PFSK-1 (cell line): ENCODE results near the gene SLN.

ENCODE experiments used
- FOXP2 ChIP-seq: optimal IDR thresholded peaks from 2 replicates; pipeline ENCODE3; 2011; ENCODE audit warnings: borderline replicate concordance, control low read depth, inconsistent platforms; ENCODE audit not compliant: insufficient read depth; ENCODE audit errors: extremely low read length, extremely low read depth
- POLR2AphosphoS5 ChIP-seq: IDR thresholded peaks from 2 replicates; pipeline ENCODE4 v1.6.1; 2012; ENCODE audit warnings: low read depth, mild to moderate bottlenecking, control low read depth, low read length, moderate library complexity
- SIN3A ChIP-seq: IDR thresholded peaks from 2 replicates; pipeline ENCODE4 v1.6.1; 2012; ENCODE audit warnings: mild to moderate bottlenecking, low read length, moderate library complexity, borderline replicate concordance; ENCODE audit not compliant: insufficient read depth
- TAF1 ChIP-seq: IDR thresholded peaks from 2 replicates; pipeline ENCODE4 v1.6.1; 2012; ENCODE audit warnings: low read length, control low read depth, borderline replicate concordance; ENCODE audit not compliant: insufficient read depth
- TF ChIP-seq, protein P1 (sequence below), 2 experiments: IDR thresholded peaks; 2 replicates each; pipeline versions ENCODE4 v1.6.1 to v1.8.0; 2011 to 2012; ENCODE audit warnings: low read depth in 2 of 2, low read length in 2 of 2, control low read depth in 1 of 2, inconsistent platforms in 1 of 2, mild to moderate bottlenecking in 1 of 2, moderate library complexity in 1 of 2; ENCODE audit not compliant: insufficient read depth in 1 of 2

SLN gene

DNA sequence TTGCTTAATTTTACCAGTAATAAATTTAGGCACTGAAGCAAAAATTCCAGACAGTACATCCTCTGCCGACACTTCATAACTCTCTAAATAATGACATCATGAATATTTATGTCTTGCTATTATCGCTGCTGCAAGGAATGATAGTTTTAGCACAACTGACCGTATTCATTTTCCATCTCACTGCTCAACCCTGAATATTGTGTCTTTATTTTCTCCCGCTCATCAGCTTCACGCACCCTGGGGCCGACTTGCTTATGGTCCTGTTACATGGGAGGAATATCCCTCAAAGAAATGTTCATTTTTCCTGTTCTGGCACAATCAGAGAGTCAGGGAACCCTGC lies 33.3 kb downstream of the SLN start:
- TF ChIP-seq TAF1: no peak
- TF ChIP-seq, protein P1, sequence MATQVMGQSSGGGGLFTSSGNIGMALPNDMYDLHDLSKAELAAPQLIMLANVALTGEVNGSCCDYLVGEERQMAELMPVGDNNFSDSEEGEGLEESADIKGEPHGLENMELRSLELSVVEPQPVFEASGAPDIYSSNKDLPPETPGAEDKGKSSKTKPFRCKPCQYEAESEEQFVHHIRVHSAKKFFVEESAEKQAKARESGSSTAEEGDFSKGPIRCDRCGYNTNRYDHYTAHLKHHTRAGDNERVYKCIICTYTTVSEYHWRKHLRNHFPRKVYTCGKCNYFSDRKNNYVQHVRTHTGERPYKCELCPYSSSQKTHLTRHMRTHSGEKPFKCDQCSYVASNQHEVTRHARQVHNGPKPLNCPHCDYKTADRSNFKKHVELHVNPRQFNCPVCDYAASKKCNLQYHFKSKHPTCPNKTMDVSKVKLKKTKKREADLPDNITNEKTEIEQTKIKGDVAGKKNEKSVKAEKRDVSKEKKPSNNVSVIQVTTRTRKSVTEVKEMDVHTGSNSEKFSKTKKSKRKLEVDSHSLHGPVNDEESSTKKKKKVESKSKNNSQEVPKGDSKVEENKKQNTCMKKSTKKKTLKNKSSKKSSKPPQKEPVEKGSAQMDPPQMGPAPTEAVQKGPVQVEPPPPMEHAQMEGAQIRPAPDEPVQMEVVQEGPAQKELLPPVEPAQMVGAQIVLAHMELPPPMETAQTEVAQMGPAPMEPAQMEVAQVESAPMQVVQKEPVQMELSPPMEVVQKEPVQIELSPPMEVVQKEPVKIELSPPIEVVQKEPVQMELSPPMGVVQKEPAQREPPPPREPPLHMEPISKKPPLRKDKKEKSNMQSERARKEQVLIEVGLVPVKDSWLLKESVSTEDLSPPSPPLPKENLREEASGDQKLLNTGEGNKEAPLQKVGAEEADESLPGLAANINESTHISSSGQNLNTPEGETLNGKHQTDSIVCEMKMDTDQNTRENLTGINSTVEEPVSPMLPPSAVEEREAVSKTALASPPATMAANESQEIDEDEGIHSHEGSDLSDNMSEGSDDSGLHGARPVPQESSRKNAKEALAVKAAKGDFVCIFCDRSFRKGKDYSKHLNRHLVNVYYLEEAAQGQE (IDR thresholded peaks at IDR 0.05; ENCODE audit: insufficient read depth in 1 of 2, low read depth in 2 of 2, low read length in 2 of 2): no peak
- TF ChIP-seq POLR2AphosphoS5: no peak
- no peak for TF ChIP-seq FOXP2
- no peak for TF ChIP-seq SIN3A

DNA sequence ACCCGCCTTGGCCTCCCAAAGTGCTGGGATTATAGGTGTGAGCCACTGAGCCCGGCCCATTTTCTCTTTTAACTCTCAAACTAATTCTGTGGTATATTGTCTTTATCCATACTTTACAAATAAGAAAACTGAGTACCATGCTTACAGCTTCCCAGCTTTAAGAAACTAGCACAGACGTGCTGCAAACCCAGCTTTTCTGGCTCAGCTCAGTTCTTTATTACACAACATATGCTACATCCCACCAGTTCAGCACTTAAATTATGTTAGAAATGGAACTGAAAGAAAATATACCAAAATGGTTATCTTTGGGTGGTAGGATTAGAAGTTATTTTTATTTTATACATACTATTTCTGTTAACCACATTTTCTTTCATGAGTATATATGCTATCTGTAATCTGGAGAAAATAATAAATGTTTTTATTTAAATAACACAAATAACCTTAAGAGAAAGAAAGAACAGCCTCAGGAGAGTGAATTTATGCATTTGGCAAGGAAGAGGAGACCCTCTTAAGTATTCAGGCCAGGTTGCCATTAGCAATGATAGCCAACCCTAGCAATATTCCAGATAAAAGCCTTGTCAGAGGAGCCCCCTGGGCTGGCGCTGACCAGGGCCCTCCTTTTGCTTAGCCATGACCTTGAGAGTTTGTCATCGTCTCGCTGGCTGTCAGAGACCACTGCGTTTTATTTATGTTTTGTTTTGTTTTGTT lies 33.8 kb downstream of the SLN start:
- TF ChIP-seq SIN3A (no peak), POLR2AphosphoS5 (no peak), TAF1 (no peak)
- TF ChIP-seq, protein P1 (IDR thresholded peaks at IDR 0.05; ENCODE audit: insufficient read depth in 1 of 2, low read depth in 2 of 2, low read length in 2 of 2): no peak

DNA sequence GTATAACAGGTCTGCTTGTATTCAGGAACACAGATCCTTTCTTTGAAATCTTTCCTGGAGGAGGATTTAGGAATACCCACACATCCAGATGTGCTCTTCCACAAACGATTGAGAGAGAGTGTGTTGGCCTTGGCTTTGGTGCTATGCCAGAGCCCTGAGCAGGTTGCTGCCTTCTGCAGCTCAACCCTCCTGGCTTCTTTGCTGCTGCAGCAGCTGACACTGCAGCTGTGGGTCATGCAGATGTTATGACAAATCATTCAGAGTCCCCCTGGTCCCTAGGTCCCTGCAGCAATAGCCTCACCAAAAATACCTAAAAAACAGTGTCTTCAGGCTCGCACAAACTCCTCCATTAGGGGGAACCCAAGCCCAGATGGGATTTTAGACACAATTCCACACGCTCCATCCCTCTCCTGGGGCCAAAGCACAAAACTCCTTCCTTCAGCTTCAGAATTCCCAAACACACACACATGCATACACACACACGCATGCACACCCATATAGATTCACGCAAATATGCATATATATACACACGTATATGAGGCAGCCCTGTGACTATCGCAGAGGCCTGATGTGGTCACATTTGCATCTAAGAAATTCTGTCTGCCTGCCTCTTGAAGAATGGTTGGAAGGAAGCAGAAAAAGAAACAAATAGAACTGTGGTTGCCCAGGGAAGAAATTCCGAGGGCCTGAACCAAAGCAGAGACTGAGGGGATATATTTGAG lies 35.4 kb downstream of the SLN start:
- TF ChIP-seq FOXP2: no peak

DNA sequence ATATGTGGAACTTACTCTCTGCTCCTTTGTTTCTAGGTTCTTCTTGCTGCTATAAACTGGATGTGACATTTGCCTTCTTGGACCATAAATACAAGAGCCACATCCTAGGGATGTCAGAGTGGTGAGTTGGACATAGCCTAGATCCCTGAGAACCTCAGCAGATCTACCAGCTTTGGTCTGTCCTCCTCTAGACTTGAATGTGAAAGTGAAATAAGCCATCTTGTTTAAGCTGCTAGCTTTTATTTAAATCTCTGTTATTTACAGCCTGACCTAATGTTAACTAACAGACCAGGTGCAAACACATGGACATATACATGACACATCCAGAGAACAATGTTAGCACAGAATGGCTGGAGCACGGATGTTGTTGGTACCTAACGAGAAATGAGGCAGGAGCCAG lies 36.0 kb downstream of the SLN start:
- no peak for TF ChIP-seq POLR2AphosphoS5
- no peak for TF ChIP-seq TAF1
- TF ChIP-seq SIN3A: no peak
- TF ChIP-seq, protein P1 (IDR thresholded peaks at IDR 0.05; ENCODE audit: insufficient read depth in 1 of 2, low read depth in 2 of 2, low read length in 2 of 2): no peak
- no peak for TF ChIP-seq FOXP2

DNA sequence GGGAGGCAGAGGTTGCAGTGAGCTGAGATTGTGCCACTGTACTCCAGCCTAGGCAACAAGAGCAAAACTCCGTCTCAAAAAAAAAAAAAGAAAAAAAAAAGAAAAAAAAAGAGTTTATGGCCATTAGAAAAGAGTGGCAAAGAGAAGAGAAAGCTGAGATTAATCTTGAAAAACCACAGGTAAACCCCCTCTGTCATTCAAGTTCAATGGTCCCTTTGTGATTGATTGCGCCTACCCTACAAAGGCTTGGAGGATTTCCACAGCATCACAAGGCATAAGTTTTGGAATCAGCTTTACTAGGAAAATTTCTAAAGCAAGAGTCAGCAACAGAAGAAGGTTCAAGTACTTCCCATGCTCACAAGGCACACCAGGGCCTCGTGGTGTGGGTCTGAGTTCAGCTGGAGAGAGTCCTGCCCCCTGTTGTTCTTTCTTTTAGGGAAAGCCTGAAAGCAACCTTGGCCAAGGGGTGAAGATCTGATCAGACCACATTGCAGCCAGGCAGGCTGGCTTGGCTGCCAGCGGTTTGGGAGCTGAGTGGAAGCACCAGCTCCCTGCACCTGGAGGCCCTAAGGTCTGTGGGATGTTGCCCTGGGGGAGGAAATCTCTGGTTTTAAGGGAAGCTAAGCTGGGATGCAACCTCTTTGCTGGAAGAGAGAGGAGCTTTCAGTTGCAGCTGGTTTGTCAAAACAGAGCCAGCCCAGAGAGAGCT lies 41.8 kb downstream of the SLN start:
- TF ChIP-seq POLR2AphosphoS5 (no peak), SIN3A (no peak), FOXP2 (no peak), TAF1 (no peak)
- TF ChIP-seq, protein P1 (IDR thresholded peaks at IDR 0.05; ENCODE audit: insufficient read depth in 1 of 2, low read depth in 2 of 2, low read length in 2 of 2): no peak
